Endodermal cell (in vitro differentiated cells): ENCODE measurements around the gene DYNC1H1. TPM values are rescaled to one million over a fixed set of nuclear protein-coding genes. Genes with fewer than 3 reads are reported as not detected.
A peak's percentile ranks its signal among the peaks of the same experiment; 100 is the strongest.

Experiments
- DNase-seq: peaks from one replicate; pipeline ENCODE4 v3.0.0-alpha.2; 2017
- H3K27ac ChIP-seq: 2 replicates; pipeline ENCODE4 v1.5.1; 2013; ENCODE audit warnings: mild to moderate bottlenecking, low read depth, low read length, moderate library complexity
- H3K27me3 ChIP-seq: 2 replicates; pipeline ENCODE4 v1.6.1; 2013; ENCODE audit warnings: mild to moderate bottlenecking, low read length, moderate library complexity; ENCODE audit not compliant: insufficient read depth, control insufficient read depth, poor library complexity, severe bottlenecking
- H3K36me3 ChIP-seq: 2 replicates; pipeline ENCODE4 v1.7.0; 2013; ENCODE audit warnings: mild to moderate bottlenecking, low read length, moderate library complexity; ENCODE audit not compliant: control insufficient read depth, insufficient read depth
- H3K4me1 ChIP-seq: one replicate; pipeline ENCODE4 v1.7.0; 2013; ENCODE audit warnings: low read length; ENCODE audit not compliant: control insufficient read depth, insufficient read depth
- H3K4me3 ChIP-seq: 2 replicates; pipeline ENCODE4 v1.5.1; 2013; ENCODE audit warnings: mild to moderate bottlenecking, low read length, moderate library complexity
- H3K9ac ChIP-seq: 2 replicates; pipeline ENCODE4 v1.6.1; 2013; ENCODE audit warnings: mild to moderate bottlenecking, low read length, moderate library complexity; ENCODE audit not compliant: poor library complexity, severe bottlenecking; ENCODE audit errors: extremely low read depth
- H3K9me3 ChIP-seq: 2 replicates; pipeline ENCODE4 v1.6.1; 2013; ENCODE audit warnings: mild to moderate bottlenecking, low read length, moderate library complexity; ENCODE audit not compliant: control insufficient read depth
- H3K27ac Mint-ChIP-seq: 2 replicates; pipeline ENCODE4 v1.8.0; 2020; ENCODE audit warnings: mixed read lengths
- H3K27me3 Mint-ChIP-seq: 2 replicates; pipeline ENCODE4 v1.8.0; 2021; ENCODE audit warnings: mild to moderate bottlenecking, mixed read lengths; ENCODE audit not compliant: insufficient read depth
- H3K36me3 Mint-ChIP-seq: 2 replicates; pipeline ENCODE4 v1.8.0; 2020; ENCODE audit warnings: low read depth, mixed read lengths
- H3K4me1 Mint-ChIP-seq: 2 replicates; pipeline ENCODE4 v1.8.0; 2020; ENCODE audit warnings: mixed read lengths
- H3K4me3 Mint-ChIP-seq: 2 replicates; pipeline ENCODE4 v1.8.0; 2020; ENCODE audit warnings: mild to moderate bottlenecking, moderate library complexity, mixed read lengths
- H3K9me3 Mint-ChIP-seq: 2 replicates; pipeline ENCODE4 v1.8.0; 2020; ENCODE audit warnings: mild to moderate bottlenecking, mixed read lengths
- CTCF ChIP-seq: fragments of 200-600 bp; sonication (generic); conservative IDR thresholded peaks from 2 replicates; pipeline ENCODE4 v1.5.0; 2021; ENCODE audit warnings: antibody characterized with exemption, mild to moderate bottlenecking
- WGBS, 2 experiments: methylation state at CpG; one replicate each; pipeline versions ENCODE4 v1.1.5 to v1.1.7; 2013; ENCODE audit warnings: missing lambda C conversion rate in 2 of 2, mixed read lengths in 1 of 2; ENCODE audit not compliant: insufficient coverage in 1 of 2, insufficient read length in 1 of 2; 5-methylcytosine and 5-hydroxymethylcytosine counted together
- long read RNA-seq, 4 experiments: library from polyadenylated mRNA in 2 of 4; library from RNA in 1 of 4; library from capped mRNA in 1 of 4; stranded (forward) in 3 of 4; unstranded in 1 of 4; transcript quantifications; one replicate each; pipeline ENCODE4 v2.0.0, GENCODE V29; 2020 to 2021; ENCODE audit warnings: inconsistent platforms in 1 of 4
- polyA plus RNA-seq, 2 experiments: library from polyadenylated mRNA; stranded (reverse); fragments of 50-300 nt; gene quantifications; one replicate each; pipeline ENCODE4 v1.2.3, GENCODE V29; 2013
- total RNA-seq, 2 donors: library from RNA; stranded (reverse); fragmentation: NEBNext Ultra II Directional in 1 of 2; extraction: Animal tissue kit (Norgen Biotek cat#: 25700) in 1 of 2; gene quantifications; 2 replicates in 1 of 2; 3 replicates in 1 of 2; pipeline ENCODE4 v1.2.1, GENCODE V29; 2021

DYNC1H1 gene
- total RNA-seq: 100 to 1,000 TPM; 438 to 443 TPM
- 270 TPM for polyA plus RNA-seq (2013, experiment 1 of 2)
- 306 TPM for polyA plus RNA-seq (2013, experiment 2 of 2)
- long read RNA-seq, experiment 1, partial matches to known transcripts: 40 of 60 reads
- long read RNA-seq, experiment 1, other reads (novel, unspliced or antisense): 15 of 60 reads
- long read RNA-seq, experiment 2, full-length matches to known transcripts: 8 of 146 reads
- long read RNA-seq, experiment 2, partial matches to known transcripts: 129 of 146 reads
- long read RNA-seq, experiment 2, other reads (novel, unspliced or antisense): 9 of 146 reads
- long read RNA-seq, experiment 3, partial matches to known transcripts: 268 of 281 reads
- long read RNA-seq, experiment 3, other reads (novel, unspliced or antisense): 9 of 281 reads
- long read RNA-seq, experiment 4, partial matches to known transcripts: 122 of 125 reads
- long read RNA-seq, experiment 4, other reads (novel, unspliced or antisense): 3 of 125 reads

GRCh38 chr14:101964297-101965180 is at the start of gene DYNC1H1:
Gene DYNC1H1 (plus strand): TSS chr14:101964573. CDS start chr14:101964692, 119 bp downstream.
- Mint-ChIP-seq H3K4me1 (peaks cover 21% of the 10 kb centered on the region), H3K9me3 (no peaks in the 10 kb centered on the region), H3K4me3 (peak within 1 kb of the TSS; percentile 85), H3K27me3 (peaks cover 31% of the 10 kb centered on the region), H3K27ac (peak within 1 kb of the TSS; percentile 91), H3K36me3 (peaks cover 18% of the 10 kb centered on the region)
- Histone ChIP-seq H3K27me3 (peaks cover 7% of the 10 kb centered on the region), H3K27ac (peak within 1 kb of the TSS; percentile 93), H3K9me3 (no peaks in the 10 kb centered on the region), H3K4me3 (peak within 1 kb of the TSS; percentile 90), H3K4me1 (no peaks in the 10 kb centered on the region), H3K36me3 (peaks cover 20% of the 10 kb centered on the region), H3K9ac (peak within 1 kb of the TSS; percentile 85)
- TF ChIP-seq CTCF: no peak
- WGBS, 2 experiments: 1% methylated on average over 19 to 115 of the region's 115 CpGs
- DNase-seq: peak; percentile 95

GRCh38 chr14:101915871-101916815 is 48.2 kb upstream of the DYNC1H1 start:
- H3K36me3 Mint-ChIP-seq: peaks cover 44% of the 10 kb centered on the region
- no peaks in the 10 kb centered on the region for H3K27me3 Mint-ChIP-seq
- Histone ChIP-seq H3K27me3 (no peaks in the 10 kb centered on the region), H3K4me3 (no peak overlapping the region), H3K9me3 (no peaks in the 10 kb centered on the region), H3K36me3 (peaks cover 32% of the 10 kb centered on the region), H3K9ac (no peak overlapping the region), H3K27ac (no peak overlapping the region), H3K4me1 (no peaks in the 10 kb centered on the region)
- no peak for TF ChIP-seq CTCF
- WGBS, 2 experiments: 93% methylated on average over 14 to 23 of the region's 23 CpGs
- peaks cover 28% of the 10 kb centered on the region for H3K4me1 Mint-ChIP-seq
- peak overlapping the region; percentile 32 for H3K27ac Mint-ChIP-seq
- H3K9me3 Mint-ChIP-seq: no peaks in the 10 kb centered on the region
- H3K4me3 Mint-ChIP-seq: no peak overlapping the region
- DNase-seq: peak; percentile 51
